Epithelial cell of proximal tubule (primary cell): ENCODE results near the gene RGS8. TPM values are rescaled to one million over a fixed set of nuclear protein-coding genes. Genes with fewer than 3 reads are reported as not detected.

ENCODE experiments used
- DNase-seq: peaks from one replicate; pipeline ENCODE4 v3.0.0-alpha.2; 2011; ENCODE audit warnings: low read depth
- H3K4me3 ChIP-seq: 2 replicates; pipeline ENCODE4 v1.5.1; 2011; ENCODE audit warnings: low read depth, mild to moderate bottlenecking, low read length
- CTCF ChIP-seq: conservative IDR thresholded peaks from 2 replicates; pipeline ENCODE4 v1.5.1; 2012; ENCODE audit warnings: low read depth, mild to moderate bottlenecking, low read length
- total RNA-seq: library from RNA; depleted of rRNA; stranded (reverse); fragments of >200 nt; gene quantifications from 2 replicates; pipeline ENCODE4 v1.2.3, GENCODE V29; 2015

RGS8 gene
- total RNA-seq, 1 donor from 2014 or later, result not detected

GRCh38 chr1:182672487-182672836 lies 11.9 kb downstream of the RGS8 start:
- TF ChIP-seq CTCF, result no peak
- no peak for DNase-seq
- H3K4me3 ChIP-seq, result no peak overlapping the region

GRCh38 chr1:182671750-182672486 lies 12.5 kb downstream of the RGS8 start:
- TF ChIP-seq CTCF, result no peak
- DNase-seq, result no peak
- H3K4me3 ChIP-seq, result no peak overlapping the region

- no peak for DNase-seq
- H3K4me3 ChIP-seq, result no peak overlapping the region
- no peak for TF ChIP-seq CTCF
These were observed 14.2 kb downstream of the RGS8 start for GRCh38 chr1:182670032-182670749.

- TF ChIP-seq CTCF, result no peak
- no peak overlapping the region for H3K4me3 ChIP-seq
These were observed 15.1 kb downstream of the RGS8 start for GRCh38 chr1:182669266-182669665.

GRCh38 chr1:182668521-182669054 lies 15.8 kb downstream of the RGS8 start:
- no peak overlapping the region for H3K4me3 ChIP-seq
- DNase-seq, result no peak
- no peak for TF ChIP-seq CTCF

More at GRCh38 chr1:182669266-182669665, 15.1 kb downstream of the RGS8 start:
- DNase-seq, result no peak

GRCh38 chr1:182667848-182668505 lies 16.4 kb downstream of the RGS8 start:
- no peak overlapping the region for H3K4me3 ChIP-seq
- no peak for TF ChIP-seq CTCF

More at GRCh38 chr1:182667848-182668505, 16.4 kb downstream of the RGS8 start:
- no peak for DNase-seq
